HG02798 (cell line): Measurements from ENCODE around the gene VWDE.
A peak's percentile ranks its signal among the peaks of the same experiment; 100 is the strongest.
"Not testable (repeated sequence)": the region's sequence is repeated elsewhere in the genome, so short reads cannot be mapped to it uniquely, and the experiment has no call there.

ENCODE experiments used
- ATAC-seq: cut with Tn5 transposase; IDR thresholded peaks from one replicate; pipeline ENCODE4 v1.9.1; 2021; ENCODE audit warnings: mild to moderate bottlenecking; ENCODE audit not compliant: unreplicated experiment, poor library complexity

The VWDE gene

GRCh38 chr7:12402365-12402725 is 1.3 kb downstream of the VWDE start:
- ATAC-seq, result no peak

- no peak for ATAC-seq
These were observed 1.9 kb downstream of the VWDE start for GRCh38 chr7:12401538-12402364.

- no peak for ATAC-seq
These were observed 5.5 kb downstream of the VWDE start for GRCh38 chr7:12398186-12398585.

- no peak for ATAC-seq
These were observed 6.0 kb downstream of the VWDE start for GRCh38 chr7:12397671-12398070.

- ATAC-seq, result not testable (repeated sequence)
These were observed 7.0 kb downstream of the VWDE start for GRCh38 chr7:12396670-12397069.

GRCh38 chr7:12391922-12392615 is 11.6 kb downstream of the VWDE start:
- no peak for ATAC-seq

GRCh38 chr7:12389089-12389700 is 14.5 kb downstream of the VWDE start:
- ATAC-seq, result peak; percentile 97

GRCh38 chr7:12386313-12386740 is 17.3 kb downstream of the VWDE start:
- no peak for ATAC-seq

- no peak for ATAC-seq
These were observed 18.3 kb downstream of the VWDE start for GRCh38 chr7:12385364-12385786.

GRCh38 chr7:12383377-12383776 is 20.3 kb downstream of the VWDE start:
- ATAC-seq, result no peak

- ATAC-seq, result no peak
These were observed 25.3 kb downstream of the VWDE start for GRCh38 chr7:12378389-12378788.

- no peak for ATAC-seq
These were observed 26.3 kb downstream of the VWDE start for GRCh38 chr7:12377406-12377805.

- ATAC-seq, result no peak
These were observed 29.9 kb downstream of the VWDE start for GRCh38 chr7:12373580-12374263.

- no peak for ATAC-seq
These were observed 33.4 kb downstream of the VWDE start for GRCh38 chr7:12370249-12370648.

- no peak for ATAC-seq
These were observed 33.9 kb downstream of the VWDE start for GRCh38 chr7:12369756-12370155.

GRCh38 chr7:12369072-12369471 is 34.6 kb downstream of the VWDE start:
- no peak for ATAC-seq

- no peak for ATAC-seq
These were observed 42.7 kb downstream of the VWDE start for GRCh38 chr7:12360948-12361347.

GRCh38 chr7:12358694-12359093 is 45.0 kb downstream of the VWDE start:
- ATAC-seq, result no peak

GRCh38 chr7:12357508-12357907 is 46.2 kb downstream of the VWDE start:
- ATAC-seq, result peak; percentile 92

- no peak for ATAC-seq
These were observed 51.8 kb downstream of the VWDE start for GRCh38 chr7:12351843-12352242.

GRCh38 chr7:12350971-12351370 is 52.7 kb downstream of the VWDE start:
- ATAC-seq, result no peak
